Fibroblast of lung (primary cell): ENCODE measurements around the gene OR51V1. TPM values are rescaled to one million over a fixed set of nuclear protein-coding genes. Genes with fewer than 3 reads are reported as not detected.

Experiments
- DNase-seq, 2 donors: peaks; one replicate each; pipeline versions ENCODE4 v3.0.0 to v3.0.0-alpha.2; 2010; ENCODE audit warnings: low read depth in 2 of 2
- H2AFZ ChIP-seq: 2 replicates; pipeline ENCODE4 v1.5.1; 2012; ENCODE audit warnings: low read length, control low read depth, inconsistent platforms
- H3K27ac ChIP-seq: 2 replicates; pipeline ENCODE4 v1.5.1; 2011; ENCODE audit warnings: low read length, control low read depth; ENCODE audit not compliant: insufficient read depth
- H3K27me3 ChIP-seq: 2 replicates; pipeline ENCODE4 v1.5.1; 2011; ENCODE audit warnings: mild to moderate bottlenecking, low read length; ENCODE audit not compliant: control insufficient read depth, insufficient read depth
- H3K36me3 ChIP-seq: 2 replicates; pipeline ENCODE4 v1.5.1; 2011; ENCODE audit warnings: low read length; ENCODE audit not compliant: control insufficient read depth, insufficient read depth
- H3K4me1 ChIP-seq: 2 replicates; pipeline ENCODE4 v1.5.1; 2011; ENCODE audit warnings: low read length; ENCODE audit not compliant: control insufficient read depth, insufficient read depth; ENCODE audit errors: extremely low read depth
- H3K4me2 ChIP-seq: 2 replicates; pipeline ENCODE4 v1.5.1; 2011; ENCODE audit warnings: low read length, control low read depth; ENCODE audit not compliant: insufficient read depth; ENCODE audit errors: extremely low read depth
- H3K4me3 ChIP-seq, 4 experiments: fragments of 200-600 bp in 1 of 4; sonication (generic) in 1 of 4; replicated peaks in 1 of 4; 2 replicates each; pipeline ENCODE4 v1.5.1; 2011 to 2016; ENCODE audit warnings: low read length in 4 of 4, low read depth in 3 of 4, mild to moderate bottlenecking in 3 of 4, control low read depth in 2 of 4, inconsistent platforms in 1 of 4, mixed read lengths in 1 of 4; ENCODE audit not compliant: insufficient read depth in 1 of 4; ENCODE audit errors: control extremely low read depth in 1 of 4
- H3K79me2 ChIP-seq: 2 replicates; pipeline ENCODE4 v1.5.1; 2012; ENCODE audit warnings: mild to moderate bottlenecking, low read length, inconsistent platforms; ENCODE audit not compliant: control insufficient read depth, insufficient read depth
- H3K9ac ChIP-seq: 2 replicates; pipeline ENCODE4 v1.5.1; 2011; ENCODE audit warnings: mild to moderate bottlenecking, low read length, control low read depth; ENCODE audit not compliant: insufficient read depth
- H3K9me3 ChIP-seq: 2 replicates; pipeline ENCODE4 v1.5.1; 2012; ENCODE audit warnings: low read depth, low read length; ENCODE audit not compliant: control insufficient read depth, insufficient read depth
- H4K20me1 ChIP-seq: 2 replicates; pipeline ENCODE4 v1.5.1; 2011; ENCODE audit warnings: low read length; ENCODE audit not compliant: control insufficient read depth, insufficient read depth; ENCODE audit errors: extremely low read depth
- CTCF ChIP-seq, 2 donors: IDR thresholded peaks in 1 of 2; conservative IDR thresholded peaks in 1 of 2; 1 replicate in 1 of 2; 2 replicates in 1 of 2; pipeline ENCODE4 v1.5.1; 2011 to 2012; ENCODE audit warnings: low read length in 2 of 2, control low read depth in 1 of 2, inconsistent platforms in 1 of 2, low read depth in 1 of 2, mild to moderate bottlenecking in 1 of 2
- EZH2 ChIP-seq: IDR thresholded peaks from 2 replicates; pipeline ENCODE4 v1.5.1; 2012; ENCODE audit warnings: low read length, control low read depth, mild to moderate bottlenecking; ENCODE audit errors: missing control alignments
- polyA plus RNA-seq, 2 donors: library from polyadenylated mRNA; depleted of rRNA in 1 of 2; stranded (reverse) in 1 of 2; unstranded in 1 of 2; fragments of >200 nt; gene quantifications; 2 replicates each; pipeline ENCODE4 v1.2.1, GENCODE V29; 2011 to 2012; ENCODE audit warnings: missing spikeins in 1 of 2
- total RNA-seq: library from RNA; depleted of rRNA; stranded (reverse); fragments of >200 nt; gene quantifications from 2 replicates; pipeline ENCODE4 v1.2.1, GENCODE V29; 2014

Gene OR51V1
- total and polyA plus RNA-seq, 2 donors (not counting 1 experiment from before 2014, with no cell fraction given) = not detected

- no peaks in the 10 kb centered on the region for H3K27me3 ChIP-seq
- H3K27ac ChIP-seq = no peak overlapping the region
- no peak for TF ChIP-seq CTCF (conservative IDR thresholded peaks at IDR 0.05 in 1 of 2, IDR thresholded peaks at IDR 0.05 in 1 of 2; ENCODE audit: low read depth in 1 of 2, low read length in 2 of 2)
- TF ChIP-seq EZH2 = no peak
- no peak overlapping the region for H3K9ac ChIP-seq
- H2AFZ ChIP-seq = no peak overlapping the region
- H3K4me3 ChIP-seq = no peak overlapping the region
- H3K36me3 ChIP-seq = no peaks in the 10 kb centered on the region
- peaks cover 7% of the 10 kb centered on the region for H3K4me1 ChIP-seq
- no peak overlapping the region for H3K4me2 ChIP-seq
- DNase-seq = no peak
- H4K20me1 ChIP-seq = no peaks in the 10 kb centered on the region
- H3K9me3 ChIP-seq = no peaks in the 10 kb centered on the region
- no peaks in the 10 kb centered on the region for H3K79me2 ChIP-seq
These were observed 31.7 kb upstream of the OR51V1 start for GRCh38 chr11:5232176-5232575.

- TF ChIP-seq CTCF (conservative IDR thresholded peaks at IDR 0.05 in 1 of 2, IDR thresholded peaks at IDR 0.05 in 1 of 2; ENCODE audit: low read depth in 1 of 2, low read length in 2 of 2) (no peak), EZH2 (no peak)
- no peaks in the 10 kb centered on the region for H3K9me3 ChIP-seq
- no peak for DNase-seq
These were observed 30.6 kb upstream of the OR51V1 start for GRCh38 chr11:5231111-5231510.

GRCh38 chr11:5230266-5230665, 29.8 kb upstream of the OR51V1 start:
- no peaks in the 10 kb centered on the region for H3K9me3 ChIP-seq

More at GRCh38 chr11:5231111-5231510, 30.6 kb upstream of the OR51V1 start:
- no peak overlapping the region for H3K4me3 ChIP-seq
- no peak overlapping the region for H3K9ac ChIP-seq
- H3K36me3 ChIP-seq = no peaks in the 10 kb centered on the region
- no peak overlapping the region for H3K27ac ChIP-seq
- no peak overlapping the region for H2AFZ ChIP-seq
- no peak overlapping the region for H3K4me2 ChIP-seq
- H4K20me1 ChIP-seq = no peaks in the 10 kb centered on the region
- no peaks in the 10 kb centered on the region for H3K27me3 ChIP-seq
- no peaks in the 10 kb centered on the region for H3K79me2 ChIP-seq
- peaks cover 7% of the 10 kb centered on the region for H3K4me1 ChIP-seq

More at GRCh38 chr11:5230266-5230665, 29.8 kb upstream of the OR51V1 start:
- Histone ChIP-seq H3K9ac (no peak overlapping the region), H3K4me3 (no peak overlapping the region), H4K20me1 (no peaks in the 10 kb centered on the region), H3K79me2 (no peaks in the 10 kb centered on the region), H3K36me3 (no peaks in the 10 kb centered on the region), H3K27me3 (no peaks in the 10 kb centered on the region), H2AFZ (no peak overlapping the region), H3K27ac (no peak overlapping the region), H3K4me1 (peaks cover 7% of the 10 kb centered on the region), H3K4me2 (no peak overlapping the region)
- no peak for DNase-seq
- TF ChIP-seq EZH2 (no peak), CTCF (conservative IDR thresholded peaks at IDR 0.05 in 1 of 2, IDR thresholded peaks at IDR 0.05 in 1 of 2; ENCODE audit: low read depth in 1 of 2, low read length in 2 of 2) (no peak)
